GM19193 (cell line): ENCODE results near the gene ZNF804A.

Experiments
- POLR2A ChIP-seq: IDR thresholded peaks from 4 replicates; pipeline ENCODE4 v1.6.1; 2011; ENCODE audit not compliant: insufficient read depth, insufficient read length; ENCODE audit errors: extremely low read depth

ZNF804A gene

DNA sequence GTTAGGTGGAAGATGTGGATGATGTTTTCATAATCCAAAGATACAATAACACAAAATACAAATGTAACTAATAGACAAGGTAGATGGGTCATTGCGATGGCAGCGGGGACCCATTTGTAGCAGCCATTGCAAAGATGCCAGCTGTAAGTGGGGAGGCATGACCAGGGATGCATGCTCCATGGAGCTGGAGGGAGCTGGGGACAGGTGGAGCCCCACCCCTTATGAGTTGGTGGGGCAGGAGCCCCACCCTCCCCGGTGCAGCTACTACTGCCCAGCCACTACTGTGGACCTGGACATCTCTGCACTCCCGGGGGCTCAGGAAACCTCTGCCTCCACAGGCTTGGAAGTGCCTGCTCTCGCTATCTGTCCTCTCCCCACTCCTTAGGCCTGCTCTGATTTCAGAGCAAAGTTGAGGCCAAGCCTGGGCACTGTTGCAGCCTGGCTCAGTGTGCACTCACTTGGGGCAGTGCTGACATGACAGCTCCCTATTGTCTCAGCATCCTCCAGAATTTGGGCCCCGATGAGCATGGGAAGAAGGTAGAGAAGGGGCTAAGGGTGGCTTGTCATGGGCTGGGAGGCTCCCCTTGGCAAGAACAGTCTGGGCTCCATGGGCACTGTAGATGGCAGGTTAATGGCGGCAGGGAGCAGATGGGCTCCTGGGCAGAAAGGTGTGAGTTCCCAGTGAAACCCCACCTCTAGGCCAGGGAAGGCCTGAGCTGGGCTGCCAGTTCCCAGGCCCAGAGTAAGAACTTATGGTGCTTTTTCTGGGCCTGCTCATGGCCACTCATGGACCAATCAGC, 81.1 kb downstream of the ZNF804A start:
- no peak for TF ChIP-seq POLR2A

DNA sequence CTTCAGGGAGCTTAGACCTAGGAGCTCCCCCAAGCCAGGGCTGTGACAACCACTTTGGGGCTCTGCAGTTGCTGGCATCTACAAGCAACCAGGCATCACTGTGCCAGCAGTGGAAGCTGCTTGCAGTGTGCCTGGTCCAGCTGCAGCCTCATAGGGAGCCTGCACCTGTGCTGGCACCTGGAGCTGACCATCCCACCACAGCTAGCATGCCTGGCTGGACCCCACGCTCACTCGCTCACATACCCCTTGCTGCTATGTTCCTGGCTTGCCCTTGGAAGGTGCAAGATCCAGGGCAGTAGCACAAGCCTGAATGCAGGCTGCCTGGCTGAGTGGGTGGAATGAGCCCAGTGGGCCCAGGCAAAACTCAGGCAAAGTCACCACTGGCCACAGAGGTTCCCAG, 82.5 kb downstream of the ZNF804A start:
- no peak for TF ChIP-seq POLR2A

DNA sequence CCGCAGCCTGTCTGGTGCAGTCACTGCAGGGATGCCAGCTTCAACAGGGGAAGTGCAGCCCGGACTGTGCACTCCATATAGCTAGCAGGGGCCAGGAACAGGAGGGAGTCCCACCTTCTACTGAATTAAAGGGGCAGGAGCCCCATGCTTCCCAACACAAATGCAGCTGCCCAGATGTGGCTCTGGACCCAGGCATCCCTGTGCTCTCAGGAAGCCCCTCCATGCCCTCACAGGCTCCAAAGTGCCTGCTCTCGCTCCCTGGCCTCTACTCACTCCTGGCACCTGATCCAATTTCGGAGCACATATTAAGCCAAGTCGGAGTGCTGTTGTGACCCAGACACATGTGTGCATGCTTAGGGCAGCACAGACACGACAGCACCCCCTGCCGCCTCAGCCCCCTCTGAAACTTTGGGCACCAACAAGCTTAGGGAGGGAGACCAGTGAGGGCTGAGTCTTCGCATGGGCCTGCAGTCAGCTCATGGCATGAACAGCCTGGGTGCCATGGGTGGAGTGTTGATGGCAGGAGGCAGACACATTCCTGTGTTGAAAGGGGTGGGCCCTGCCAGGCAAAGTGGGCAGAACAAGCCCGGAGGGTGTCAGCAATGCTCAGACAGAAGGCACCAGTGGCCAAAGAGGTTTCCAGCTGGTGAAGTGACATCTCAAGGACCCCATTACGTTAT, 83.5 kb downstream of the ZNF804A start:
- TF ChIP-seq POLR2A: no peak

DNA sequence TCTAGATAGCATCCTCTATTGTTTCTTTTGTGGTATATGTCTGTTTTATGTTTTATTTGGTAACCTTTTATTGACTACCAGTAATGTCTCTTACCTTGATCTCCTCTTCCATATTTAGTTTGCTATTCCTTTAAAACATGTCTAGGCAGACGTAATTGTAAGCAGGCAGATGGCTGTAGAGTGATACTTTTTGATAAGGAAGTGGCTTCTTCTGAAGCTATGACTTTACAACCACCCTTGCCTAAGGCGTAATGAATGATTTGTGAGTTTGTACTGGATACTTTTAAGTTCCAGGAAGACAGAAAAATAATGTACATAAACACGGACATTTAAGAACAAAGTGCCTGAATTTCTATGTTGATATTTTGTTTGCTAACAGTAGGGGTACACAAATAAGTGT, 85.6 kb downstream of the ZNF804A start:
- no peak for TF ChIP-seq POLR2A

DNA sequence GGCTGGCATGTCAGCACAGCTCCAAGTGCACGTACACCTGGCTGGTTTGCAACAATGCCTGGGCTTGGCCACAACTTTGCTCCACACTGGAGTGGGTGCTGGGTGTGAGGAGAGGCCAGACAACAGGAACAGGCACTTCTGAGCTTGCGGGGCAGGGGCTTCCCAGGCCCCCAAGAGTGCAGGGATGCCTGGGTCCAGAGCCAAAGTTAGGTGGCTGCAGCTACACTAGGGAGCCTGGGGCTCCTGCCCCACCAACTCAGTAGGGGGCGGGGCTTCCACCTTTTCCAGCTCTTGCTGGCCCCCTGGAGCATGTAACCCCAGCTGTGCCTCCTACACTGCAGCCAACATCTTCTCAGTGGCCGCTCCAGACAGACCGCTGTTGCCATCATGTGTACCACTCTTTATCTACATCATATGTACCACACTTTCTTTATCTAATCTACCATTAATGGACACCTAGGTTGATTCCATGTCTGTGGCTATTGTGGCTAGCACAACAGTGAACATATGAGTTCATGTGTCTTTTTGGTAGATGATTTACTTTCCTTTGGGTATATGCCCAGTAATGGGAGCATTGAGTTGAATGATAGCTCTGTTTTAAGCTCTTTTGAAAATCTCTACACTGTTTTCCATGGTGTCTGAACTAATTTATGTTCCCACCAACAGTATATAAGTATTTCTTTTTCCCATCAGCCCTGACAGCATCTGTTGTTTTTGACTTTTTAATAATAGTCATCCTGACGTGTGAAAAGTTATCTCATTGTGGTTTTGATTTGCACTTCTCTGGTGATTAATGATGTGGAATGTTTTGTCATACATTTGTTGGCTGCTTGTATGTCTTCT, 87.9 kb downstream of the ZNF804A start:
- TF ChIP-seq POLR2A: no peak

DNA sequence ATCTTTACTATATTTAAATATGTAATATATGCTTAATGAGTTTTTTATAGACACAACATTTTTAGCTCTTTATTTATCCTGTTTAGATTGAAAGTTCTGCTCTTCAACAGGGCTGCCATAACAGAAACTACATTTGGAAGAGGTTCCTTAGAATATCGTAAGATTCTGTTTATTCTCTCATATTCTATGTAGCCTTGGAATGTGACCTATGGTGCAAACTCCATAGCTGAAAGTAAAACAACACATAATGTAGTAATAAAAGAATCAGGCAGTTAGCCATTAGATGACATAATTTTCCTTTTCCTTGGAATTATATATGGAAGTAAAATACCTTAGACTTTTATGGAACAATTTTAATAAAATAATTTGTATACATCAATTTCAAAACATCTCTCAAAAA, 91.3 kb downstream of the ZNF804A start:
- TF ChIP-seq POLR2A: no peak

DNA sequence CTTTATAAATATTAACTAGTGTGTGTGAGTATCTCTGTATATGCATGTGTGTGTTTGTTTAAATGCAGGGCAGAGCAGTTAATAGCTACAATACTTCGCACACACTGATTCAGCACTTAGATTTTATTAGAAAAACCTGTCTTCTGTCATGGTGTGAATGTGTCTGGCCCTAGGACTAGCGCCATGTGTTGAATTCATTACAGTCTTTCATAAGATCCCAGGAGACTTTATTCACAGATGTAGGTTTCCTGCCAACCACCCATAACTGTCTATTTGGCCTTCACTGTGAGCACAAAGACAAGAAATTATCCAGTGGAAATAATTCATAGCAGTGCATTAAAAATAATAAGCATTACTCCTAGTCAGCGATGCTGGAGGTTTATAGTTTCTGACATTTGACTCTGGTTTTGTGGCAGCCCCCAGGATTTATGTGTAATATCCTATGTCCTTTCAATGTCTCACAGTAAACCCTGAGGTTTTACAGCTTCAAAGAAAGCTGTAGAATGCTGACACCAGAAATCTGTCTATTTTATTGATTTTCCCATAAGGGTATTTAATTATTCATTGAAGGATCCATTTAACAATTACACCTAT, 93.9 kb downstream of the ZNF804A start:
- no peak for TF ChIP-seq POLR2A

DNA sequence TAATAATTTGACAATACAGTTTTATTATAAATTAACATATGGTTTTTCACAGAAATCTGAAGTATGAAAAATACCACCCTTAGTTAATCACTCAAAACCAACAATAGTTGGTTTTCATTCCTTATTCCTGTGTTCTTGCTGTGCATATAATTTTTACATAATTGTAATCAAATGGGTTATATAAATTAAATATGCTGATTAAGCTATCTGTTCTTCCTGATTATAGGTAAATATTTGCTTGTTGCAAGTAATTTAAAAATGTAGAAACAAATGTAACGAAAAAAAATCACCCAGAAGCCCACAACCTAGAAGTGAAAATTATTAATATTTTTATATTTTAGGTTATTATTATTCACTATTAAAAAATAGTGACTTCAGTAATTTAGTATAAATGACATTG, 98.3 kb downstream of the ZNF804A start:
- TF ChIP-seq POLR2A: no peak

DNA sequence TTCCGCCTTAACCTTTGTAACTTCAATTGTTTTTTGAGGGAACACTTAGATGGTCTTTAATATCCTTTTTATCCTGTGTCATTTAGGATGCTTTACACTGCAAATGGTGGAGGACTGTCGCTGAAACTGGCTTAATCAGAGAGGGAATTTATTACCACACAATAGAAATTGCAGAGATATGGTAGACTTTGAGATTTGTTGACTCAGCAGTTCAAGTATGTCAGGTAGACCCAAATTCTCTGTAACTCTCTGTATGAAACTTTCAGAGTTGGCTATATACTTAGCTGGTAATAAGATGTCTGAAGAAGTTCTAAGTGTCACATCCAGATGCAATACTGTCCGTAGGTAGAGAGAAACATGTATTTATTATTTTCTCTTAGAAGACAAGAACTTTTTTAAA, 100.1 kb downstream of the ZNF804A start:
- TF ChIP-seq POLR2A: no peak

DNA sequence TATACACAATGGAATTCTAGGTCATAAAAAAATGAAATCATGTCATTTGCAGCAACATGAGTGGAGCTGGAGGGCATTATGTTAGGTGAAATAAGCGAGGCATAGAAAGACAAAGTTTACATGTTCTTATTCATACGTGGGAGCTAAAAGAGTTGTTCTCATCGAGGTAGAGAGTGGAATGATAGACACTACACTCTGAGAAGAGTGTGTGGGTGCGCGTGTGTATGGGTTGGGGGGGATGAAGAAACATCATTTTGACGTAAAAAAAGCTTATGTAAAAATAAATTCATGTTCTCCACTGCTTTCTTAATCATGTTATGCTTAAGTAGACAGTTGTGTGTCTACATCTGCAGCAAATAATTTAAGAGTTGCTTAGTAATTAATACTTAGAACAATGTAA, 123.6 kb downstream of the ZNF804A start:
- no peak for TF ChIP-seq POLR2A

DNA sequence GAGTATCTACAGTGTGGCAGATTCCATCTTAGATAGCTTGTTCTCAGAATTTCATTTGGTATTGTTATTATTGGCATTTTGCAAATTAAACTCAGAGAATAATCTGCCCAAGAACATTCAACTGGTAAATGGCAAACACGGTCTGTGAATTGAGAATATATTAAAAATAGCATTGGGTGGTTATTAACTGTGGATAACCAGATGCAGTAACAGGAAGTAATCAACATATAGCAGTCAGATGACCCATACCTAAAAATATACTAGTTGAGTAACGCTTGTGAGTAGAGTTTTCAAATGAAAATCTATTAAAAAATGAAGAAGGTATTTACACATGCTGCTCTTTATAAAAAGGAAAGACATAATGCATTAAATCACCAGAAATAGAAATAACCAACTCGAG, 129.5 kb downstream of the ZNF804A start:
- TF ChIP-seq POLR2A: no peak

DNA sequence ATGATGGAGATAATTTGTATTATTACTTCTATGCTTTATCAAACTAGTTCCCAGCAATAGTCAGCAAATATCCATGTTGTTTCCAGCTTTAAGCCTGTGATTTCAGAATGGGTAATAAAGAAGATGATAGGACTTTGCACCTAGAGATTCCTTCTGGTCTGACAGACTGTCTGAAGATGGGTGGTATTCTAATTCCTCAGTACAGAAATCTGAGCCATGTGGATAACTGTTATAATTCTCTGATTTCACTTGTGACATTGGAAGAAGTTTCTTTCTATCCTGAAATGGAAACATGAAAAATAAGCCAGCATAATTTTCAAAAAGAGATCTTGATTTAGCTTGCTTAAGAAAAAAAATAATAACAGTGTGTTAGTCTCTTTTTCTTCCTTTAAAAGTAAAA, 130.1 kb downstream of the ZNF804A start:
- TF ChIP-seq POLR2A: no peak

DNA sequence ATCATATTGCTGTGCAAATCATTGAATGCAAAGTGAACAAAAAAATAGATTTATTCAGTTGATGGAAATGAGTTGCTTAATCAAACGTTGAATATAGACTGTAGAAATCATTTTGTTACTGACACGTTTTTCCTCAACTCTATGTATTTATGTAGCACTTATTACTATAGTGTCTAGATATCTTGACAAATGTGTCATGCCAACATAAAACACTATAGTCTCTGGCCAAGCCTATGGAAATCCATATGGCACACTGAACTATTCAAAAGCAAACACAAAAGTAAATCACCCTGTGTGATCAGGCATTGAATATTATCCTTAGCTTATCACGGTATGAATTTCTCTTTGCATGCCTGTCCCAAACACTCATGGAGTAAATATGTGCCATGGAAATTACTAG, 131.3 kb downstream of the ZNF804A start:
- TF ChIP-seq POLR2A: no peak

DNA sequence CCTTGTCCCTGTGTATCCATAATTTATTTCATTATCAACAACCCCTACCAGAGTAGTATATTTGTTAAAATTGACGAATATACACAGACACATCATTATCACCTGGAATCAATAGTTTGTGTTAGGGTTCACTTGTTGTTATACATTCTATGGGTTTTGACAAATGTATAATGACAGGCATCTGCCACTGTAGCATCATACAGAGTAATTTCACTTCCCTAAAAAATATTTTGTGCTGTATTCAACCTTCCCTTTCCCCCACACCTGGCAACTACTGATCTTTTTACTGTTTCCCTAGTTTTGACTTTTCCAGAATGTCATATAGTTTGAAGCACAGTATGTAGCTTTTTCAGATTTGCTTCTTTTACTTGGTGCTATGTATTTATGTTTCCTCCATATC, 132.0 kb downstream of the ZNF804A start:
- no peak for TF ChIP-seq POLR2A

DNA sequence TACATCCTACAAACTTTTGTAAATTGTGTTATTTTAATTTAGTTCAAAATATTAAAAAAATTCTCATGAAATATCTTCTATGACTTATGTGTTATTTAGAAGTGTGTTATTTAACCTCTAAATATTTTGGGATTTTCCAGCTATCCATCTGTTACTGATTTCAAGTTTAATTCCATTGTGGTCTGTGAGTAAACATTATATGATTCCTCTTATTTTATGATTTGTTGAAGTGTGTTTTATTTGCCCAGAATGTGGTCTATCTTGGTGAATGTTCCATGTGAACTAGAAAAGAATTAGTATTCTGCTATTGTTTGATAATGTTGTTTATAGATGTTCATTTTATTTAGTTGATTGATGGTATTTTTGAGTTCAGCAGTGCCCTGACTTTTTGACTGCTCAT, 136.0 kb downstream of the ZNF804A start:
- TF ChIP-seq POLR2A: no peak
